B cell (primary cell): ENCODE data around the gene ASTN2.

ENCODE experiments used
- CTCF ChIP-seq: fragments of 200-600 bp; IDR thresholded peaks from one replicate; pipeline ENCODE4 v1.8.0; 2022; ENCODE audit warnings: antibody characterized with exemption, mild to moderate bottlenecking
- EZH2 ChIP-seq: IDR thresholded peaks from 2 replicates; pipeline ENCODE4 v1.6.1; 2012; ENCODE audit warnings: borderline replicate concordance, low read depth, mild to moderate bottlenecking, moderate library complexity, low read length; ENCODE audit not compliant: insufficient read depth, poor library complexity, severe bottlenecking

- TF ChIP-seq CTCF (no peak), EZH2 (no peak)
Measured at GRCh38 chr9:116809656-116810055, 605.2 kb downstream of the ASTN2 start.
